ENCODE measurements around the gene SUPT6H. TPM values are rescaled to one million over a fixed set of nuclear protein-coding genes. Genes with fewer than 3 reads are reported as not detected.
A peak's percentile ranks its signal among the peaks of the same experiment; 100 is the strongest.

Gene SUPT6H
- total RNA-seq (100 to 1,000 TPM; 136 to 139 TPM), total RNA-seq (153 to 166 reads per million in 2 donors)

DNA sequence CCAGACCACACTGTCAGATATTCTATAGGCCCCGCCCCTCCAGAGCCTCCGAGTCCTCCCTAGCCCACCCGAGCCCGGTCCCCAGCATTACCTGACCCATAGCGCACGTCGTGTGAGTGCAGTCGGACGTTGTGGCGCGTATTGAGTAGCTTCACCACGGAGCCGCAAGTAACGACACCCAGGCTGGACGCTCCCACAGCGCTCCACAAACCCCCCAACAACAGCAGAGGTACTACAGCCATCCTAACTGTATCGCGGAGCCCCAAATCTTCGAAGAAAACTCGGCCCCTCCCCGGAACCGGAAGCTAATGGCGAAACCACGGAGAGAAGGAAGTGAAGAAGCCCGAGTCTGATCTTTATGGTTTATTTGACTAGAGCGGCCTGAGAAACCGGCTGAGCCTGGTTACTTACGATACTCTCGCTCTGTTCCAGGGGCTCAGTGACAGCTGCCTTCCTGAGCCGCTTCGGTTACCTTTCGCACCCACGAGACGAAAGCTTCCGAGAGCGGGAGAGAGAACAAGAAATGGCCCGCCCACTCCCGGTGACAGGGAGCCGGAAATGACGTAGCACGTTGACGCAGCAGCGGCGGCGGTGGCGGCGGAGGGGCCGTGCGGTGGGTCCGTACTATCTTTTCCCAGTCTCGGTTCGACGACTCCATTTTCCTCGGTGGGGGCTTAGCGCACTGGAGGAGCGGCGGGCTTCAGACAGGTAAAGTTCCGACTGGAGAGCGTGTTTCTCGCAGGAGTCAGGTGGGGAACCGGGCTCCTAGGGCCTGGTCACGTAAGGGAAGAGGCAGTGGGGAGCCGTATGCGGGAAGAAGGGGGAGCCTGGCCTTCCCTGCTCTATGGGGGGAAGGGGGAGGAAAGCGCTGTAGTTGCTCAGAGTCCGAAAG lies at the start of gene SUPT6H, which contains the start of gene SDF2:
TSS of gene SUPT6H (plus strand) at position 571 of the 892 bp plus-strand sequence. CDS start 11,197 bp downstream, outside the sequence.
TSS of gene SDF2 (minus strand) at position 272 of the 892 bp plus-strand sequence. CDS start at position 242, 30 bp downstream.
- no peaks in the 10 kb centered on the region for H3K27me3 Mint-ChIP-seq
- ATAC-seq, result peak; percentile 86
- peak; percentile 85 to 89 (median 87) for DNase-seq
- no peaks in the 10 kb centered on the region for H3K9me3 ChIP-seq (ENCODE audit: control insufficient read depth, low read length, poor library complexity, severe bottlenecking)
- peaks cover 18% of the 10 kb centered on the region for H3K36me3 Mint-ChIP-seq (ENCODE audit: low read depth)
- H3K27ac Mint-ChIP-seq, result peak within 1 kb of the TSS; percentile 100
- peak within 1 kb of the TSS; percentile 99 for H3K4me3 Mint-ChIP-seq
- H3K4me1 Mint-ChIP-seq, result peaks cover 45% of the 10 kb centered on the region

DNA sequence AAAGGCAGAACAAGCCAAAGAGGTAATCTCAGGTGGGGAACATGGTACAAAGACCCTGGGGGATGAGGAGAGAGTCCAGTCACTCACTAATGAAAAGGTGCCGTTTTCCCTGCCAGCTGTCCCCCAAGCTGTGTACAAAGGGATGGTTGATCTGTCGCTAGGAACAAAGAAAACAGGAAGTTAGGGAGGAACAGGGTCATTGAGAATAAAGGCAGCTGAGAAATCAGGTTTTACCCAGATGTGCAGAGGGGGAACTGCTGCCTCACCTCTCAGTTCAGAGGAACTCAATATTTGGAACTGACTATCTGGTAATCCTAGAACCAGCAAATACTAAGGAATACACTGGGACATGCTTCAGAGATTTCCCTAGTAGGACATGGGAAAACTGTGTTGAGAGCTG lies 49.5 kb upstream of the SUPT6H start:
- peak overlapping the region; percentile 87 for H3K27ac Mint-ChIP-seq
- peaks cover 14% of the 10 kb centered on the region for H3K36me3 Mint-ChIP-seq (ENCODE audit: low read depth)
- no peaks in the 10 kb centered on the region for H3K27me3 Mint-ChIP-seq
- peaks cover 12% of the 10 kb centered on the region for H3K4me1 Mint-ChIP-seq
- no peaks in the 10 kb centered on the region for H3K9me3 ChIP-seq (ENCODE audit: control insufficient read depth, low read length, poor library complexity, severe bottlenecking)
- ATAC-seq (no peak), DNase-seq (no peak)
- no peak overlapping the region for H3K4me3 Mint-ChIP-seq

DNA sequence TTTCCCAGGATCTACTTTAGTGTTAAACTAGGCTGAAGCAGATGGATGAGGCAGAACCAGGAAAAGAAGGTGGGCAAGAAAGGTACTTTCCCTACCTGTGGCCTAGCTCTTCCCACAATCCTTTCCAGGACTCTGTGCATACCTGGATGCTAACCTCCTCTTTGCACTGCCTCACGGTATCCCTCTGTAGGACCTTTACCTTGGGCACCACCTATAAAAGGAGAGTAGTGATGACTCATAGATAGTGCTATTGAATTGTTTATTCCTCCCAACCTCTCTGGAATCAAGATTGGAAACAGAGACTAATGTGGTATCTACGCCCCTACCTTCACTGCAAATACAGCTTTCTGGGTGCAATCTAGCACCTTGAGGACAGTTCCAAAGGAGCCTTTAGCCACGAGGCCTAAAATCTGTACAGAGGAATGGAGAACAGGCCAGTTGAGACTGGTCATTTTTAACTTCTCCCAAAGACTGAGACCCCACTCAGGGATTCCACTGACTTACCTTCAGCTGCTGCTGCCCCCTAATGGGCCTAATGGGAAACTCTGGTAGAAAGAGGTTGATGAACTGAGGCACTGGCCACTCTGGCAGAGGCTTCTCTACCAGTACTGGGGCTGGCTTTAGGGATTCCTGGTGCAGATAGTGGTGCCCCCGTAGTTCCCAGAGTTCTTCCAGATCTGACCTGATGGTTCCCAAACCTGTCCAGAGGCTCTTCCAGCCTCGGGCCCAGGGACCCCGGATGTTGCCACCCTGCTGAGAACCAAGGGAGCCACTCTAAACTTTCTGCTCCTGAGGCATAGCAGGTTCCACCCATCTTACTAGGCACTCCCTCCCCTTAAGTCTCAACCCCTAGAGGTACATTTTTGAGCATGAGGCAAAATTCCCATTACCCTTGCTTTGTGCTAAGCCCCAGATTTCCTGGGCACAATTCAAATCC lies 48.8 kb upstream of the SUPT6H start:
- peaks cover 12% of the 10 kb centered on the region for H3K4me1 Mint-ChIP-seq
- H3K27me3 Mint-ChIP-seq, result no peaks in the 10 kb centered on the region
- peak overlapping the region; percentile 87 for H3K27ac Mint-ChIP-seq
- H3K4me3 Mint-ChIP-seq, result no peak overlapping the region
- ATAC-seq (peak; percentile 61), DNase-seq (peak in 1 of 3 donors; percentile 21)
- no peaks in the 10 kb centered on the region for H3K9me3 ChIP-seq (ENCODE audit: control insufficient read depth, low read length, poor library complexity, severe bottlenecking)
- H3K36me3 Mint-ChIP-seq (ENCODE audit: low read depth), result peaks cover 14% of the 10 kb centered on the region

DNA sequence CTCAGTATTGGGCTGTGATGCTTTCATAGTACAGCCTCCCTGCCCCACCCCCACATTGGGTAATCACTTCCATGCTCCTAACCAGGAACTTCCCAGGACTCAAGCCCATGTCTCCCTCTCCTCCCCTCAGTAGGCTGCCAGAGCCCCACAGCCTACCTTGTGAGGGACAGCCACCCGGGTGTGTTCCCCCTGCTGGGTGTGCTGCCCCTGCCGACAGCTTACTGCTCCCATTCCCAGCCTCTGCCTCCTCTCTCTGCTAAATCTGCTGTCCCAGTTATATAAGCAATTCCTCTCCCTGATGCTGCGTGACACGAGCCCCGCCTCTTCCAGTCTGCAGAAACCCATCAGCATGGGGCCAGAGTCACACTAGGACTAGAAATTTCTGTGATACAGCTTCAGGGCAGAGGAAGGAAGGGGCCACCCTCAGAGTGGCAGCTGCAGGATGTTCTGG lies 48.0 kb upstream of the SUPT6H start, which contains the start of gene RSKR:
TSS of gene RSKR (minus strand) at position 255 of the 451 bp plus-strand sequence. CDS start at position 231, 24 bp downstream.
- Mint-ChIP-seq H3K4me1 (peaks cover 12% of the 10 kb centered on the region), H3K36me3 (ENCODE audit: low read depth) (peaks cover 14% of the 10 kb centered on the region), H3K27ac (peak within 1 kb of the TSS; percentile 63), H3K4me3 (no peak within 1 kb of the TSS), H3K27me3 (no peaks in the 10 kb centered on the region)
- ATAC-seq (no peak), DNase-seq (no peak)
- H3K9me3 ChIP-seq (ENCODE audit: control insufficient read depth, low read length, poor library complexity, severe bottlenecking), result no peaks in the 10 kb centered on the region

DNA sequence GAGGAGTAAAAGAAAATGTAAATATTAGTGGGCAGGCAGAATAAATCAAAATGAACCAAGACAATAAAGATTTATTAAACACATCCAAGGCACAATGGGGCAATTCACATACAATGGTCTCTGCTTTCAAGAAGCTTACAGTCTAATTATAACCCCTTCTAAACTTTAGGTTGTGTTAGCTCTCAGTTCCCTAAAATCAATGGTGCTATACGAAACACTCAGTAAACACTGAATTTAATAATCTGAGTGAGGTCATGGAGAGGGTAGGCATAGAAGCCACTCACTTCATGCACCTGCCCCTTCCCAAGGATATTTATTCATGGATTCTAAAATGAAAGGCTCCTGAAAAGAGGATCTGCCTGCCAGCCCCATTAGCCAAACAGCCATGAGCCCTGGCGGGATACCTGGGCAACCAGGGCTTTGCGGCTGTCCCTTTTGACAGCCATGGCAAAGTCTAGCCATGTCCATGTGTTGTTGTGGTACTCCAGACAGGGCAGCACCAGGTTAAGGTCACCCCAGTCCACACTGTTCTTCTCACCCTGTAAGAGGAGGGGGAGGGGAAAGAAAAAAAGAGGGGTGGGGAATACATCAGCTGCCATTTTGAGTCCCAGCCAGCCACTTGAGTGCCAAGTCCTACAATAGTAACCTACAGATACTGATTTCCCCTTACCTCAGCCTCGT lies 46.6 kb upstream of the SUPT6H start:
- Mint-ChIP-seq H3K27me3 (no peaks in the 10 kb centered on the region), H3K36me3 (ENCODE audit: low read depth) (peaks cover 12% of the 10 kb centered on the region), H3K4me3 (no peak overlapping the region), H3K27ac (no peak overlapping the region), H3K4me1 (peaks cover 11% of the 10 kb centered on the region)
- ATAC-seq (no peak), DNase-seq (no peak)
- H3K9me3 ChIP-seq (ENCODE audit: control insufficient read depth, low read length, poor library complexity, severe bottlenecking), result no peaks in the 10 kb centered on the region

DNA sequence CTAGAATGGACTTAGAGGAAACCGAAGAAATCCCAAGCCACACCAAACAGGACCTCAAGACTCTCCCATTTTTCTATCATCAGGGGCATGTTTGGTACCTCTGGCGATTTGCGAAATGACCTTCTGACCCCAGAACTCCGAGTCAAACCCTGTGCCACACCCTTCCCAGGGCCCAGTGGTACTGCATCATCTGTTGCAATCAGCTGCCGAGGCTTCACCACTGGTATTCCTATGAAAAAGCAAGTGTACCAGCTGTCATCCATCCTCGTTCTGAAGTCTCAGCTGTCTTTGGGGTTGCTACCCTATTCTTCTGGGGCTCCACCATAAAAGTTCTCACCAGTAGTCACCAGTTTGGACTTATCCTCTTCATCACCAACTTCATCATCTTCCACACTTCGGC lies 45.7 kb upstream of the SUPT6H start:
- Mint-ChIP-seq H3K36me3 (ENCODE audit: low read depth) (peaks cover 8% of the 10 kb centered on the region), H3K4me1 (peaks cover 9% of the 10 kb centered on the region)
- ATAC-seq, result no peak

DNA sequence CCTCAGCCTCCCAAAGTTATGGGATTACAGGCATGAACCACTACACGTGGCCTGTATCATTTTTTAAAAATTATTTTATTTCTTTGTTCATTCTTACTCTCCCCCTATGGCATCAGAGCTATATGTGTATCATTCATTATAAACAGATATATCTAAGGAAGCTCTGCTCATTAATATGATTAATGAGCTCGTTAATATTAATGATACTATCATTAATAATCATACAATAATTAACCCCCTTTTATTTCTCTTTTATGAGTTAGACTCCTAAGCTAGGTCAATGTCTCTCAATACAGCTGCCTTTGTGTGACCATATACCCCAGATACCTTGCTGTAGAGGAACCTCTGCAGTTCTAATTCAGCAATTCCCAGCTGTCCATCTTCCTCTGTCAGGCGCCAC lies 43.5 kb upstream of the SUPT6H start:
- no peak overlapping the region for H3K4me3 Mint-ChIP-seq
- H3K9me3 ChIP-seq (ENCODE audit: control insufficient read depth, low read length, poor library complexity, severe bottlenecking), result no peaks in the 10 kb centered on the region
- H3K27ac Mint-ChIP-seq, result no peak overlapping the region
- H3K4me1 Mint-ChIP-seq, result peaks cover 9% of the 10 kb centered on the region
- H3K36me3 Mint-ChIP-seq (ENCODE audit: low read depth), result peaks cover 14% of the 10 kb centered on the region
- no peaks in the 10 kb centered on the region for H3K27me3 Mint-ChIP-seq
- ATAC-seq (no peak), DNase-seq (no peak)

More for the DNA sequence above, 45.7 kb upstream of the SUPT6H start:
- no peaks in the 10 kb centered on the region for H3K9me3 ChIP-seq (ENCODE audit: control insufficient read depth, low read length, poor library complexity, severe bottlenecking)
- DNase-seq, result no peak
- Mint-ChIP-seq H3K4me3 (no peak overlapping the region), H3K27ac (no peak overlapping the region), H3K27me3 (no peaks in the 10 kb centered on the region)

DNA sequence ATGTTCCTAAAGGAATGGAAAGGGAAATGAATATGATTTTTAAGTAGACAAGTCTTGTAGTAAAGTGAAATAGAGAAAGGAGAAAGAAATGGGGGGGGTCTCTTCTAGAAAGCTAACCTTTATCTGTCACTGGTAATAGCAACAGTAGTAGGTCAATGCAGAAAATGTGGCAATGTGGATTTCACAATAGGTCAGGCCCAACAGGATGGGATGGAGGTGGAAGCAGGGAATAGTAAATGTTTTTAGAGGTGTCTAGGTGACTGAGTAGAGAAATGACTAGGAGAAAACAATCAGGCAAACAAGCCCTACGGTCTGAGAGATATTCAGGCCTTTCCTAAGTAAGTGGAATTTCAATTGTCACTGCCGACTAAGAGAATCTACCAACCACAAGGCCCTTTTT lies 42.0 kb upstream of the SUPT6H start:
- no peaks in the 10 kb centered on the region for H3K9me3 ChIP-seq (ENCODE audit: control insufficient read depth, low read length, poor library complexity, severe bottlenecking)
- no peak for ATAC-seq
- DNase-seq, result no peak
- Mint-ChIP-seq H3K4me1 (peaks cover 8% of the 10 kb centered on the region), H3K36me3 (ENCODE audit: low read depth) (peaks cover 17% of the 10 kb centered on the region), H3K27ac (no peak overlapping the region), H3K27me3 (no peaks in the 10 kb centered on the region), H3K4me3 (no peak overlapping the region)

DNA sequence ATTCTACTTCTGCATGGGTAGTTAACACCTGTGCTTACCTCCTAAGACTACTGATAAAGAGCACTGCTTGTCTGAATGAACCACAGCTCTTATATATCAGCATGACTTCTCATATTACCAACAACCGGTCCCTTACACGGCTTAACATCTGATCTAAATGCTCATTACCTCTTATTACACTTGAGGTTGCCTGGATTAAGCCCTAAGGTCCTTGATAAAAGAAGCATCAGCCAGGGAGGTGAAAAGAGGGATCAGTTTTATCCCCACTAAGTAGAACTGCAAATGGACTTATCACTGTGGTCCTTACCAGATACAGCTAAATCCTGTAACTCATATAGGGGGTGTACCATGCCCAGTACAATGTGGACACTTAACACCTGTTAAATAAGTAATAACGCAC lies 39.8 kb upstream of the SUPT6H start:
- DNase-seq (no peak), ATAC-seq (no peak)
- Mint-ChIP-seq H3K27me3 (no peaks in the 10 kb centered on the region), H3K4me3 (no peak overlapping the region), H3K27ac (no peak overlapping the region), H3K36me3 (ENCODE audit: low read depth) (peaks cover 22% of the 10 kb centered on the region), H3K4me1 (peaks cover 15% of the 10 kb centered on the region)
- H3K9me3 ChIP-seq (ENCODE audit: control insufficient read depth, low read length, poor library complexity, severe bottlenecking), result no peaks in the 10 kb centered on the region

DNA sequence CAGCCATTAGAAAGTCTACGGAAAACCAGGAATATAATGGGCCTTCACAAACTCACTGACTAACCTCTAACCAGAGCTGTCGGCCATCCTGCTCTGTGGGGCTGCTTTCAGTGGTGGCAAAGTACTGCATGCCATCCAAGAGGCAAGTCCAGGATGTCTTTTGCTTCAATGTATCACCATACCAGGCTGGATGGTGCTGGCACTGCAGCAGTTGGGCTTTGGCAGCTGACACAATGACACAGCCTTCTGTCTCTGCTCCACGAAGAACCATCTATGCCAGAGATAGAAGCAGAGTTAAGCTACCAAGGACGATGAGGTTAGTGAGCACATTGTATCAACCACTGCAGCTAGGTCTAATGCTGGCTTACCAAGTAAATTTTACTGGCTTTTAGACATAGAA lies 38.3 kb upstream of the SUPT6H start:
- no peaks in the 10 kb centered on the region for H3K9me3 ChIP-seq (ENCODE audit: control insufficient read depth, low read length, poor library complexity, severe bottlenecking)
- Mint-ChIP-seq H3K36me3 (ENCODE audit: low read depth) (peaks cover 24% of the 10 kb centered on the region), H3K4me3 (no peak overlapping the region), H3K27me3 (no peaks in the 10 kb centered on the region), H3K27ac (no peak overlapping the region), H3K4me1 (peaks cover 18% of the 10 kb centered on the region)
- ATAC-seq, result no peak
- DNase-seq, result no peak

DNA sequence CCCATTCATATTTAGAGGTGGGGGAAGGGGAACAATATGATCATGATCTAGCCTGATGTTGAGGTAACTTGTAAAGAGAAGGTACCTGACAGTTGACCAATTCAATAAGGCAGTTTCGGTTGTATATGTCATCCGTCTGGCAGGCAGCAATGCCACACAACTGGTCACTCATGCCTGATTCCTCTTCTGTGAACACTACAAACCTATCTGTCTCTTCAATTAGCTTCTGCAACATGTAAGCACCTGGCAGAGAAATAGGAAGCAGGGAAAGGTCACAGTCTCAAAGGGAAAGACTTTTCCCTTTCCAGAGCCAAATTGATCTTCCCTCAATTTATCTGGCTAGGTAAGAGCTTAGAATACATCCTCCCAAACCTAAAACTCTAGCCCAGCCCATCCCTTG lies 37.9 kb upstream of the SUPT6H start:
- H3K27ac Mint-ChIP-seq, result peak overlapping the region; percentile 82
- H3K4me3 Mint-ChIP-seq, result no peak overlapping the region
- peaks cover 24% of the 10 kb centered on the region for H3K36me3 Mint-ChIP-seq (ENCODE audit: low read depth)
- no peak for DNase-seq
- no peaks in the 10 kb centered on the region for H3K27me3 Mint-ChIP-seq
- no peak for ATAC-seq
- peaks cover 18% of the 10 kb centered on the region for H3K4me1 Mint-ChIP-seq
- no peaks in the 10 kb centered on the region for H3K9me3 ChIP-seq (ENCODE audit: control insufficient read depth, low read length, poor library complexity, severe bottlenecking)

DNA sequence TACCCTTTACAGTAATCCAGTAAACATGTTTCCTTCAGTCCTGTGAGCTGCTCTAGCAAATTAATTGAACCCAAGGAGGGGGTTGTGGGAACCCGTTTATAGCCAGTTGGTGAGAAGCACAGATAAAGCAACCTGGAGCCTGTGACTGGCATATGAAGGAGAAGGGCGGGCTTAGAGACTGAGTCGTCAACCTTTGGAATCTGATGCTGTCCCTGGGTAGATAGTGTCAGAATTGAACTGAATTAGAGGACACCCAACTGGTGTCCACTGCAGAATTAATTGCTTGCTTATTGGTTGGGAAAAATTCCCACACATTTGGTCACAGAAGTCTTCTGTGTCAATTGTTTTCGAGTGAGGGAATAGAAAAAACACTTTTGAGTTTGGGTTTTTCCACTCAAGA lies 35.2 kb upstream of the SUPT6H start:
- H3K9me3 ChIP-seq (ENCODE audit: control insufficient read depth, low read length, poor library complexity, severe bottlenecking), result no peaks in the 10 kb centered on the region
- peaks cover 18% of the 10 kb centered on the region for H3K4me1 Mint-ChIP-seq
- DNase-seq (no peak), ATAC-seq (no peak)
- peaks cover 21% of the 10 kb centered on the region for H3K36me3 Mint-ChIP-seq (ENCODE audit: low read depth)
- H3K27ac Mint-ChIP-seq, result no peak overlapping the region
- no peaks in the 10 kb centered on the region for H3K27me3 Mint-ChIP-seq
- no peak overlapping the region for H3K4me3 Mint-ChIP-seq

Data from T-helper 17 cell (primary cell).